ENCODE results near the gene CADM1.

- TF ChIP-seq EZH2 (IDR thresholded peaks at IDR 0.05; ENCODE audit: borderline replicate concordance, low read depth, low read length, severe bottlenecking), result no peak
- TF ChIP-seq, protein P1, sequence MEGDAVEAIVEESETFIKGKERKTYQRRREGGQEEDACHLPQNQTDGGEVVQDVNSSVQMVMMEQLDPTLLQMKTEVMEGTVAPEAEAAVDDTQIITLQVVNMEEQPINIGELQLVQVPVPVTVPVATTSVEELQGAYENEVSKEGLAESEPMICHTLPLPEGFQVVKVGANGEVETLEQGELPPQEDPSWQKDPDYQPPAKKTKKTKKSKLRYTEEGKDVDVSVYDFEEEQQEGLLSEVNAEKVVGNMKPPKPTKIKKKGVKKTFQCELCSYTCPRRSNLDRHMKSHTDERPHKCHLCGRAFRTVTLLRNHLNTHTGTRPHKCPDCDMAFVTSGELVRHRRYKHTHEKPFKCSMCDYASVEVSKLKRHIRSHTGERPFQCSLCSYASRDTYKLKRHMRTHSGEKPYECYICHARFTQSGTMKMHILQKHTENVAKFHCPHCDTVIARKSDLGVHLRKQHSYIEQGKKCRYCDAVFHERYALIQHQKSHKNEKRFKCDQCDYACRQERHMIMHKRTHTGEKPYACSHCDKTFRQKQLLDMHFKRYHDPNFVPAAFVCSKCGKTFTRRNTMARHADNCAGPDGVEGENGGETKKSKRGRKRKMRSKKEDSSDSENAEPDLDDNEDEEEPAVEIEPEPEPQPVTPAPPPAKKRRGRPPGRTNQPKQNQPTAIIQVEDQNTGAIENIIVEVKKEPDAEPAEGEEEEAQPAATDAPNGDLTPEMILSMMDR (IDR thresholded peaks at IDR 0.05; ENCODE audit: borderline replicate concordance, extremely low read depth, low read length, poor library complexity, severe bottlenecking), result no peak
Measured at GRCh38 chr11:115398333-115399080, 105.7 kb downstream of the CADM1 start.

Measured in DND-41 (cell line).